T-helper 17 cell (primary cell): ENCODE measurements around the gene DDAH1. TPM values are rescaled to one million over a fixed set of nuclear protein-coding genes. Genes with fewer than 3 reads are reported as not detected.

ENCODE experiments used
- ATAC-seq: fragments of 150-1000 bp; cut with Tn5 transposase; 2 replicates; pipeline ENCODE4 v1.10.0; 2021; ENCODE audit warnings: mild to moderate bottlenecking, moderate library complexity
- DNase-seq, 3 donors: peaks; one replicate each; pipeline versions ENCODE4 v3.0.0 to v3.0.0-alpha.2; 2020 to 2021
- H3K9me3 ChIP-seq: one replicate; pipeline ENCODE4 v1.7.0; 2013; ENCODE audit warnings: low read length, mild to moderate bottlenecking; ENCODE audit not compliant: control insufficient read depth, poor library complexity, severe bottlenecking
- H3K27ac Mint-ChIP-seq: one replicate; pipeline ENCODE4 v1.8.0; 2022; ENCODE audit warnings: mild to moderate bottlenecking, moderate library complexity, mixed read lengths
- H3K27me3 Mint-ChIP-seq: one replicate; pipeline ENCODE4 v1.8.0; 2022; ENCODE audit warnings: mixed read lengths
- H3K36me3 Mint-ChIP-seq: one replicate; pipeline ENCODE4 v1.8.0; 2022; ENCODE audit warnings: low read depth, mixed read lengths
- H3K4me1 Mint-ChIP-seq: one replicate; pipeline ENCODE4 v1.8.0; 2022; ENCODE audit warnings: mild to moderate bottlenecking, mixed read lengths
- H3K4me3 Mint-ChIP-seq: one replicate; pipeline ENCODE4 v1.8.0; 2022; ENCODE audit warnings: mild to moderate bottlenecking, moderate library complexity, mixed read lengths
- total RNA-seq, 4 donors: library from RNA in 2 of 4; stranded (reverse) in 2 of 4; gene quantifications; one replicate each; pipeline ENCODE4 v1.2.3 and lab custom pipeline; 2022 to 2026

Gene DDAH1
- total RNA-seq, 2 donors from 2014 or later = not detected

- DNase-seq (no peak), ATAC-seq (no peak)
- Mint-ChIP-seq H3K4me3 (no peak overlapping the region), H3K36me3 (no peaks in the 10 kb centered on the region), H3K4me1 (peaks cover 3% of the 10 kb centered on the region), H3K27ac (no peak overlapping the region), H3K27me3 (peaks cover 54% of the 10 kb centered on the region)
- H3K9me3 ChIP-seq = no peaks in the 10 kb centered on the region
Observed at GRCh38 chr1:85317560-85317959, 147.4 kb downstream of the DDAH1 start.

- peaks cover 62% of the 10 kb centered on the region for H3K27me3 Mint-ChIP-seq
- H3K4me1 Mint-ChIP-seq = peaks cover 3% of the 10 kb centered on the region
- H3K27ac Mint-ChIP-seq = no peak overlapping the region
- ATAC-seq (no peak), DNase-seq (no peak)
- H3K4me3 Mint-ChIP-seq = no peak overlapping the region
- H3K9me3 ChIP-seq = no peaks in the 10 kb centered on the region
- no peaks in the 10 kb centered on the region for H3K36me3 Mint-ChIP-seq
Observed at GRCh38 chr1:85316321-85316720, 148.6 kb downstream of the DDAH1 start.

GRCh38 chr1:85315789-85316188 is 149.2 kb downstream of the DDAH1 start:
- H3K4me3 Mint-ChIP-seq = no peak overlapping the region
- DNase-seq = no peak
- H3K27ac Mint-ChIP-seq = no peak overlapping the region

GRCh38 chr1:85314726-85315125 is 150.2 kb downstream of the DDAH1 start:
- H3K36me3 Mint-ChIP-seq = no peaks in the 10 kb centered on the region
- ATAC-seq = no peak
- peaks cover 2% of the 10 kb centered on the region for H3K4me1 Mint-ChIP-seq
- no peaks in the 10 kb centered on the region for H3K9me3 ChIP-seq
- H3K27ac Mint-ChIP-seq = no peak overlapping the region
- DNase-seq = no peak
- no peak overlapping the region for H3K4me3 Mint-ChIP-seq
- peaks cover 64% of the 10 kb centered on the region for H3K27me3 Mint-ChIP-seq

More at GRCh38 chr1:85315789-85316188, 149.2 kb downstream of the DDAH1 start:
- Mint-ChIP-seq H3K4me1 (peaks cover 2% of the 10 kb centered on the region), H3K36me3 (no peaks in the 10 kb centered on the region), H3K27me3 (peaks cover 64% of the 10 kb centered on the region)
- no peaks in the 10 kb centered on the region for H3K9me3 ChIP-seq
- ATAC-seq = no peak

GRCh38 chr1:85313888-85314696 is 150.9 kb downstream of the DDAH1 start:
- no peak for ATAC-seq
- H3K27me3 Mint-ChIP-seq = peaks cover 65% of the 10 kb centered on the region
- no peak overlapping the region for H3K27ac Mint-ChIP-seq
- H3K4me3 Mint-ChIP-seq = no peak overlapping the region
- no peaks in the 10 kb centered on the region for H3K36me3 Mint-ChIP-seq
- H3K9me3 ChIP-seq = no peaks in the 10 kb centered on the region
- DNase-seq = no peak
- peaks cover 7% of the 10 kb centered on the region for H3K4me1 Mint-ChIP-seq

DNA sequence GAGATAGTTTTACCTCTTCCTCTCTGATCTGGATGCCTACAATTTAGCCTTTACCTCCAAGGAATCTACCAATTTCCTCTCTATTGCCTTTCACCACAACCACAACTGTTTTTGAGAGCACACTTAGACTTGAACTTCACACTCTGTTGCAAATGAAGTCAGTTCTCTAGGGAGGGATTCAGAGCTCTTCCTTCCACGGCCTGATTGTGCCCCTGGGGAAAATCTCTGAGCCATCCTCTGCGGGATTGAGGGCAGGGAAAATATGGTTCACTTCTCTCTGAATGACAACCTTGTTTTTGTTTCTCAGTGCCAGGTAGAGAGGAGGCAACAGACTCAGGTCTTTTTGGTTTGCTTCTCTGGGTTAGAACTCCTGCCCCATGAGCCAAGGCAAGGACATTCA is 153.1 kb downstream of the DDAH1 start:
- no peaks in the 10 kb centered on the region for H3K36me3 Mint-ChIP-seq
- H3K27me3 Mint-ChIP-seq = peaks cover 53% of the 10 kb centered on the region

DNA sequence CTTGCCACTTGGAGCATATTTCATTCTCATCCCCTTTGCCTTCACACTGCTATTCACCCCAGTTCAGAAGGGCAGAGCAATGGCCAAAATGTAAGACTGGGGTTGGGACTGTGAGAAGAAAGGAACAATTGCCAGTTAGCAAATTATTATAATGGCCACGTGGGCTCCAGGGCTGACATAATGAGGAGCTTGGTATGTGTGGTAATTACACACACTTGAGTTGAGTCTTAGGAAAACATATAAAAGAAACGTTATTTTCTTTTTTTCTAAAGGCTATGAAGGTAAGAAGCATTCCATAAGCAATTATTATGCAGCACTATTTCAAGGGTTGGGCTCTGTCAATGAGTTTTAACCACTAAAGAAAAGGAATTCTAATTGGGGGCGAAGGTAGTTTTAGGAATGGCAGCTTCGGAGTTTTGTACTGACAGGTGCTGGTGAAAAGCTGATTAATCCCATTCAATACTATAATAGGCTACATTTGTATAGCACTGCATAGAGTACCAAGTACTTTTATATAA is 156.1 kb downstream of the DDAH1 start:
- Mint-ChIP-seq H3K27me3 (peaks cover 43% of the 10 kb centered on the region), H3K4me1 (peaks cover 16% of the 10 kb centered on the region), H3K36me3 (no peaks in the 10 kb centered on the region), H3K4me3 (peak overlapping the region; percentile 78), H3K27ac (no peak overlapping the region)
- no peaks in the 10 kb centered on the region for H3K9me3 ChIP-seq
- ATAC-seq (no peak), DNase-seq (no peak)

More for the DNA sequence above, 153.1 kb downstream of the DDAH1 start:
- peaks cover 13% of the 10 kb centered on the region for H3K4me1 Mint-ChIP-seq
- no peaks in the 10 kb centered on the region for H3K9me3 ChIP-seq
- no peak overlapping the region for H3K4me3 Mint-ChIP-seq
- ATAC-seq (no peak), DNase-seq (no peak)
- H3K27ac Mint-ChIP-seq = no peak overlapping the region

- no peaks in the 10 kb centered on the region for H3K36me3 Mint-ChIP-seq
- peak overlapping the region; percentile 78 for H3K4me3 Mint-ChIP-seq
- H3K27ac Mint-ChIP-seq = no peak overlapping the region
- peaks cover 16% of the 10 kb centered on the region for H3K4me1 Mint-ChIP-seq
- H3K27me3 Mint-ChIP-seq = peaks cover 37% of the 10 kb centered on the region
- ATAC-seq (peak; percentile 88), DNase-seq (peak; percentile 12 to 30 (median 24))
- no peaks in the 10 kb centered on the region for H3K9me3 ChIP-seq
Observed at GRCh38 chr1:85307987-85308832, 156.7 kb downstream of the DDAH1 start.

- Mint-ChIP-seq H3K27me3 (peaks cover 35% of the 10 kb centered on the region), H3K36me3 (no peaks in the 10 kb centered on the region)
- no peak for ATAC-seq
Observed at GRCh38 chr1:85306236-85306635, 158.7 kb downstream of the DDAH1 start.

GRCh38 chr1:85303440-85304162 is 161.4 kb downstream of the DDAH1 start:
- H3K4me1 Mint-ChIP-seq = peaks cover 10% of the 10 kb centered on the region
- DNase-seq = no peak
- H3K27ac Mint-ChIP-seq = no peak overlapping the region
- ATAC-seq = no peak
- peaks cover 11% of the 10 kb centered on the region for H3K27me3 Mint-ChIP-seq
- no peaks in the 10 kb centered on the region for H3K36me3 Mint-ChIP-seq
- no peaks in the 10 kb centered on the region for H3K9me3 ChIP-seq
- no peak overlapping the region for H3K4me3 Mint-ChIP-seq

More at GRCh38 chr1:85306236-85306635, 158.7 kb downstream of the DDAH1 start:
- peaks cover 16% of the 10 kb centered on the region for H3K4me1 Mint-ChIP-seq
- no peak overlapping the region for H3K4me3 Mint-ChIP-seq
- no peaks in the 10 kb centered on the region for H3K9me3 ChIP-seq
- no peak for DNase-seq
- no peak overlapping the region for H3K27ac Mint-ChIP-seq

DNA sequence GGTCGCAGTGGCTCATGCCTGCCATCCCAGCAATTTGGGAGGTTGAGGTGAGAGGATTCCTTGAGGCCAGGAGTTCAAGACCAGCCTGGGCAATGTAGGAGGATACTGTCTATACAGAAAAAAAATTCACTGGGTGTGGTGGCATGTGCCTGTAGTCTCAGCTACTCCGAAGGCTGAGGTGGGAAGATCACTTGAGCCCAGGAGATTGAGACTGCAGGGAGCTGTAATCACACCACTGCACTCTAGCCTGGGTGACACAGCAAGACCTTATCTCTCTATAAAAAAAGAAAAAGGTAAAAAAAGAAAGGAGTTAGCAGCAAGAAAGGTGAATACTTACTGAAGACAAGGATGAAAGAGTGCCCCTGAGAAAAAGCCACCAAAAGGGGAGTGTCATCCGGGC is 164.8 kb downstream of the DDAH1 start:
- no peaks in the 10 kb centered on the region for H3K9me3 ChIP-seq
- Mint-ChIP-seq H3K4me1 (peaks cover 15% of the 10 kb centered on the region), H3K27me3 (peaks cover 27% of the 10 kb centered on the region), H3K4me3 (no peak overlapping the region), H3K36me3 (no peaks in the 10 kb centered on the region), H3K27ac (no peak overlapping the region)
- ATAC-seq (no peak), DNase-seq (no peak)

DNA sequence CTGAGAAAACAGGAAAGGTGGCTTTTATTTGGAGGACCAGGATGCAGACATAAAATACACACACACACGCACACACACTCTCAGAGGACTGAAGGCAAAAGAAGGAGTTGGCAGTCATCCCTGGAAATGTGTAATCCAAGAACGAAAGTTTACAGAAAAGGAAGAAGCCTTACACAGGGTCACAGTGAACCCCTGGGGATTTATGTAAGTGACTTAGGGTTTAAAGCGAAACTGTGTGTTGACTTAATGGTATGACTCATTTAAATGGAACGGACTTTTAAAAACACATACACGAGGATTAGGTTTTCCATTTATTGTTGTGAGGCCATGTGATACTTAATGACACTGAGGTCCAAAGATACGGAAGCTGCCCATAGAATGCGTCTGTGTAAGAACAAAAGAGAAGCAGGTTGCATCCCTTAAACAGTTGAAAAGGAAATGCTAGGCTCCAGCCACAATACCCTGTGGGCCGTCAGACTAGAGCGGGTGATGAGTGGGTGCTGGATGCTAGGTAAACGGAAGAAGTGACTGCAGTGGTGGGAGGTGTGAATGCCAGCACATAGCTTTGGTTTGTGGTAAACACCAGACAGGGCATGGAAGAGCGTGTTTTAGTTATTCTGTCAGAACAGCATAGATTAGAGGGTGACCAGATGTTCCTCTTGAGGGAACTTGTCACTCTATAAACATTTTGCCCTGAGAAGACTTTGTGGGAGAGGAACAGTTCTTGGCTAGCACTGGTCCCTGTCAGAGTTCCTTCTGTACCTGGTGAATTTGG is 166.9 kb downstream of the DDAH1 start:
- H3K9me3 ChIP-seq = no peaks in the 10 kb centered on the region
- H3K27ac Mint-ChIP-seq = peak overlapping the region; percentile 42
- DNase-seq (no peak), ATAC-seq (peak; percentile 96)
- no peaks in the 10 kb centered on the region for H3K36me3 Mint-ChIP-seq
- peaks cover 35% of the 10 kb centered on the region for H3K27me3 Mint-ChIP-seq
- H3K4me3 Mint-ChIP-seq = peak overlapping the region; percentile 73
- peaks cover 13% of the 10 kb centered on the region for H3K4me1 Mint-ChIP-seq
